H9 (cell line): ENCODE results near the gene TBL1X. TPM values are rescaled to one million over a fixed set of nuclear protein-coding genes. Genes with fewer than 3 reads are reported as not detected.

Source experiments
- DNase-seq: peaks from one replicate; pipeline ENCODE4 v3.0.0-alpha.2; 2017
- H2AFZ ChIP-seq: one replicate; pipeline ENCODE4 v1.6.1; 2013; ENCODE audit warnings: mild to moderate bottlenecking, low read length, control low read depth, moderate library complexity
- H2AK5ac ChIP-seq: 2 replicates; pipeline ENCODE4 v1.6.1; 2013; ENCODE audit warnings: low read length, control low read depth, mixed read lengths; ENCODE audit not compliant: insufficient read length
- H2BK120ac ChIP-seq: one replicate; pipeline ENCODE4 v1.6.1; 2013; ENCODE audit warnings: low read depth, mild to moderate bottlenecking, low read length, control low read depth, inconsistent platforms; ENCODE audit not compliant: poor library complexity, severe bottlenecking
- H2BK12ac ChIP-seq: 2 replicates; pipeline ENCODE4 v1.6.1; 2013; ENCODE audit warnings: low read length, control low read depth, mixed read lengths, low read depth; ENCODE audit not compliant: insufficient read length
- H2BK15ac ChIP-seq: 2 replicates; pipeline ENCODE4 v1.6.1; 2013; ENCODE audit warnings: low read depth, low read length, control low read depth
- H2BK20ac ChIP-seq: one replicate; pipeline ENCODE4 v1.6.1; 2013; ENCODE audit warnings: low read depth, mild to moderate bottlenecking, low read length, control low read depth, inconsistent platforms; ENCODE audit not compliant: poor library complexity, severe bottlenecking
- H2BK5ac ChIP-seq: 2 replicates; pipeline ENCODE4 v1.6.1; 2013; ENCODE audit warnings: low read length, control low read depth, mixed read lengths; ENCODE audit not compliant: insufficient read length
- H3K14ac ChIP-seq: 2 replicates; pipeline ENCODE4 v1.6.1; 2013; ENCODE audit warnings: low read length, control low read depth; ENCODE audit not compliant: insufficient read depth
- H3K18ac ChIP-seq: 2 replicates; pipeline ENCODE4 v1.6.1; 2013; ENCODE audit warnings: low read depth, mild to moderate bottlenecking, mixed read lengths, low read length, control low read depth; ENCODE audit not compliant: insufficient read length
- H3K23ac ChIP-seq: 2 replicates; pipeline ENCODE4 v1.6.1; 2013; ENCODE audit warnings: low read length, control low read depth, mixed read lengths, low read depth; ENCODE audit not compliant: insufficient read length
- H3K23me2 ChIP-seq: 2 replicates; pipeline ENCODE4 v1.6.1; 2013; ENCODE audit warnings: low read depth, mild to moderate bottlenecking, mixed read lengths, low read length, control low read depth; ENCODE audit not compliant: insufficient read length, poor library complexity, severe bottlenecking
- H3K27ac ChIP-seq: 2 replicates; pipeline ENCODE4 v1.5.1; 2013; ENCODE audit warnings: low read length, control low read depth, mixed read lengths, low read depth; ENCODE audit not compliant: insufficient read length
- H3K27me3 ChIP-seq: 2 replicates; pipeline ENCODE4 v1.6.1; 2013; ENCODE audit warnings: low read length, control low read depth, inconsistent platforms; ENCODE audit not compliant: insufficient read depth
- H3K4ac ChIP-seq: 2 replicates; pipeline ENCODE4 v1.6.1; 2013; ENCODE audit warnings: low read depth, mild to moderate bottlenecking, control low read depth, inconsistent platforms, low read length, moderate library complexity
- H3K4me1 ChIP-seq: 2 replicates; pipeline ENCODE4 v1.6.1; 2013; ENCODE audit warnings: low read length, control low read depth, inconsistent platforms; ENCODE audit not compliant: insufficient read depth
- H3K4me2 ChIP-seq: 2 replicates; pipeline ENCODE4 v1.6.1; 2013; ENCODE audit warnings: low read length, control low read depth, mixed read lengths; ENCODE audit not compliant: insufficient read length, insufficient read depth
- H3K56ac ChIP-seq: 2 replicates; pipeline ENCODE4 v1.6.1; 2013; ENCODE audit warnings: low read depth, mild to moderate bottlenecking, mixed read lengths, low read length, control low read depth; ENCODE audit not compliant: insufficient read length
- H3K79me1 ChIP-seq: 2 replicates; pipeline ENCODE4 v1.6.1; 2013; ENCODE audit warnings: low read depth, mild to moderate bottlenecking, moderate library complexity, low read length, control low read depth, inconsistent platforms; ENCODE audit not compliant: insufficient read depth, poor library complexity, severe bottlenecking
- H3K79me2 ChIP-seq: 2 replicates; pipeline ENCODE4 v1.6.1; 2013; ENCODE audit warnings: low read length, control low read depth, inconsistent platforms; ENCODE audit not compliant: insufficient read depth
- H3K9ac ChIP-seq: 2 replicates; pipeline ENCODE4 v1.6.1; 2013; ENCODE audit warnings: low read length, control low read depth, mixed read lengths; ENCODE audit not compliant: insufficient read length; ENCODE audit errors: extremely low read depth
- H3K9me3 ChIP-seq: one replicate; pipeline ENCODE4 v1.6.1; 2013; ENCODE audit warnings: low read depth, low read length, inconsistent platforms; ENCODE audit not compliant: control insufficient read depth
- H3T11ph ChIP-seq: one replicate; pipeline ENCODE4 v1.6.1; 2013; ENCODE audit warnings: mild to moderate bottlenecking, low read length, control low read depth, inconsistent platforms
- H4K20me1 ChIP-seq: one replicate; pipeline ENCODE4 v1.6.1; 2013; ENCODE audit not compliant: control insufficient read depth, insufficient read length, insufficient read depth
- H4K5ac ChIP-seq: 2 replicates; pipeline ENCODE4 v1.6.1; 2013; ENCODE audit warnings: low read depth, mild to moderate bottlenecking, mixed read lengths, low read length, control low read depth; ENCODE audit not compliant: insufficient read length
- H4K8ac ChIP-seq: replicated peaks from 2 replicates; pipeline ENCODE4 v1.6.1; 2013; ENCODE audit warnings: low read length, control low read depth, mixed read lengths, low read depth; ENCODE audit not compliant: insufficient read length
- H4K91ac ChIP-seq: 2 replicates; pipeline ENCODE4 v1.6.1; 2013; ENCODE audit warnings: low read depth, mild to moderate bottlenecking, moderate library complexity, mixed read lengths, low read length, control low read depth; ENCODE audit not compliant: insufficient read length
- H3K27ac Mint-ChIP-seq, 3 experiments: 2 replicates in 2 of 3; 3 replicates in 1 of 3; pipeline ENCODE4 v1.8.0; 2020 to 2021; ENCODE audit warnings: mixed read lengths in 3 of 3, mild to moderate bottlenecking in 1 of 3, moderate library complexity in 1 of 3
- H3K27me3 Mint-ChIP-seq: 2 replicates; pipeline ENCODE4 v1.8.0; 2021; ENCODE audit warnings: low read depth, mild to moderate bottlenecking, moderate library complexity, mixed read lengths
- H3K36me3 Mint-ChIP-seq, 3 experiments: 2 replicates in 2 of 3; 3 replicates in 1 of 3; pipeline ENCODE4 v1.8.0; 2020 to 2021; ENCODE audit warnings: low read depth in 3 of 3, mixed read lengths in 3 of 3; ENCODE audit not compliant: insufficient read depth in 1 of 3
- H3K4me1 Mint-ChIP-seq, 2 experiments: 2 replicates each; pipeline ENCODE4 v1.8.0; 2020; ENCODE audit warnings: mixed read lengths in 2 of 2
- H3K4me3 Mint-ChIP-seq, 2 experiments: 2 replicates in 1 of 2; 3 replicates in 1 of 2; pipeline ENCODE4 v1.8.0; 2020 to 2021; ENCODE audit warnings: mild to moderate bottlenecking in 2 of 2, mixed read lengths in 2 of 2, moderate library complexity in 1 of 2
- H3K9me3 Mint-ChIP-seq, 2 experiments: 2 replicates in 1 of 2; 3 replicates in 1 of 2; pipeline ENCODE4 v1.8.0; 2020; ENCODE audit warnings: mild to moderate bottlenecking in 2 of 2, mixed read lengths in 2 of 2, moderate library complexity in 1 of 2
- WGBS: extraction: QIAGEN DNeasy Blood & Tissue Kit; methylation state at CpG from one replicate; pipeline ENCODE4 v1.1.7; 2013; ENCODE audit warnings: missing lambda C conversion rate, low lambda C conversion rate, mixed read lengths; ENCODE audit not compliant: insufficient read length; ENCODE audit errors: extremely low coverage; 5-methylcytosine and 5-hydroxymethylcytosine counted together
- total RNA-seq: library from RNA; stranded (reverse); gene quantifications from 2 replicates; pipeline ENCODE4 v1.2.1, GENCODE V29; 2021
- TF ChIP-seq, protein P1 (sequence below): fragments of 200-600 bp; sonication (generic); conservative IDR thresholded peaks from 3 replicates; pipeline ENCODE4 v1.8.0; 2021; ENCODE audit warnings: antibody characterized with exemption, mild to moderate bottlenecking

Gene TBL1X
- total RNA-seq, 1 experiment from 2014 or later: 24.1 TPM

DNA sequence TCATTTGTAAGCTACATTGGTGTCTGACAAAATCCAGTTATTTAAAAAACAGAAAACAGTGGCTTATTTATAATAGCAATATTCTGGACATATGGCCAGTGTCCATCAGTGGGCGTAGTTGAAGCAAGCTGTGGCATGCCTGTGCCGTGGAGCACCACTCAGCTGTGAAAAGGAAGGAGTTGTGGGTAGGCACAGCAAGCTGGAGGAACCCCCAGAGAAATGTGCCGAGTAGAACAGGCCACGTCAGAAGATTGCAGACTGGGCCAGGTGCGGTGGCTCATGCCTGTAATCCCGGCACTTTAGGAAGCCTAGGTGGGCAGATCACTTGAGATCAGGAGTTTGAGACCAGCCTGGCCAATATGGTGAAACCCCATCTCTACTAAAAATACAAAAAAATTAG is 198.4 kb downstream of the TBL1X start:
- Mint-ChIP-seq H3K9me3 (peaks cover 20 to 58% of the 10 kb centered on the region in 2 experiments), H3K4me1 (peaks cover 2 to 7% of the 10 kb centered on the region in 2 experiments), H3K4me3 (no peak overlapping the region), H3K27ac (no peak overlapping the region), H3K36me3 (peaks cover 21 to 47% (median 30%) of the 10 kb centered on the region in 3 experiments), H3K27me3 (peaks cover 1% of the 10 kb centered on the region)
- H3K4ac ChIP-seq: no peak overlapping the region
- H4K91ac ChIP-seq: no peak overlapping the region
- H3K18ac ChIP-seq: no peak overlapping the region
- H3K14ac ChIP-seq: no peak overlapping the region
- H2AK5ac ChIP-seq: no peak overlapping the region
- no peak overlapping the region for H2BK15ac ChIP-seq
- DNase-seq: no peak
- H4K8ac ChIP-seq: no peak overlapping the region
- H3K23me2 ChIP-seq: no peaks in the 10 kb centered on the region
- H3K4me2 ChIP-seq: no peak overlapping the region
- H3K79me2 ChIP-seq: no peaks in the 10 kb centered on the region
- no peak overlapping the region for H2BK20ac ChIP-seq
- H3K23ac ChIP-seq: no peak overlapping the region
- H3K9ac ChIP-seq: no peak overlapping the region
- H3K27ac ChIP-seq: no peak overlapping the region
- H2AFZ ChIP-seq: no peak overlapping the region
- H2BK5ac ChIP-seq: no peak overlapping the region
- no peaks in the 10 kb centered on the region for H3K27me3 ChIP-seq
- WGBS: no CpG with 5 or more reads among the region's 6 CpGs
- H4K20me1 ChIP-seq: no peaks in the 10 kb centered on the region
- TF ChIP-seq, protein P1, sequence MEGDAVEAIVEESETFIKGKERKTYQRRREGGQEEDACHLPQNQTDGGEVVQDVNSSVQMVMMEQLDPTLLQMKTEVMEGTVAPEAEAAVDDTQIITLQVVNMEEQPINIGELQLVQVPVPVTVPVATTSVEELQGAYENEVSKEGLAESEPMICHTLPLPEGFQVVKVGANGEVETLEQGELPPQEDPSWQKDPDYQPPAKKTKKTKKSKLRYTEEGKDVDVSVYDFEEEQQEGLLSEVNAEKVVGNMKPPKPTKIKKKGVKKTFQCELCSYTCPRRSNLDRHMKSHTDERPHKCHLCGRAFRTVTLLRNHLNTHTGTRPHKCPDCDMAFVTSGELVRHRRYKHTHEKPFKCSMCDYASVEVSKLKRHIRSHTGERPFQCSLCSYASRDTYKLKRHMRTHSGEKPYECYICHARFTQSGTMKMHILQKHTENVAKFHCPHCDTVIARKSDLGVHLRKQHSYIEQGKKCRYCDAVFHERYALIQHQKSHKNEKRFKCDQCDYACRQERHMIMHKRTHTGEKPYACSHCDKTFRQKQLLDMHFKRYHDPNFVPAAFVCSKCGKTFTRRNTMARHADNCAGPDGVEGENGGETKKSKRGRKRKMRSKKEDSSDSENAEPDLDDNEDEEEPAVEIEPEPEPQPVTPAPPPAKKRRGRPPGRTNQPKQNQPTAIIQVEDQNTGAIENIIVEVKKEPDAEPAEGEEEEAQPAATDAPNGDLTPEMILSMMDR: no peak
- H3T11ph ChIP-seq: no peak overlapping the region
- H2BK12ac ChIP-seq: no peak overlapping the region
- no peak overlapping the region for H3K56ac ChIP-seq
- H4K5ac ChIP-seq: no peak overlapping the region
- H3K4me1 ChIP-seq: no peaks in the 10 kb centered on the region
- no peaks in the 10 kb centered on the region for H3K9me3 ChIP-seq
- no peaks in the 10 kb centered on the region for H3K79me1 ChIP-seq
- no peak overlapping the region for H2BK120ac ChIP-seq
